Left forelimb (tissue), 1 donor: ENCODE results near the gene PHKG2.
A peak's percentile ranks its signal among the peaks of the same experiment; 100 is the strongest.

Source experiments
- DNase-seq: peaks from one replicate; pipeline ENCODE4 v3.0.0-alpha.2; 2018; ENCODE audit warnings: low spot score

Gene PHKG2

DNA sequence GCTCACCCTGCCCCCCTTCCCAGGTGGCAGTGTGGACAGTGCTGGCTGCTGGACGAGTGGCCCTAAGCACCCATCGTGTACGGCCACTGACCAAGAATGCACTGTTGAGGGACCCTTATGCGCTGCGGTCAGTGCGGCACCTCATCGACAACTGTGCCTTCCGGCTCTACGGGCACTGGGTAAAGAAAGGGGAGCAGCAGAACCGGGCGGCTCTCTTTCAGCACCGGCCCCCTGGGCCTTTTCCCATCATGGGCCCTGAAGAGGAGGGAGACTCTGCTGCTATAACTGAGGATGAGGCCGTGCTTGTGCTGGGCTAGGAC lies 8.5 kb downstream of the PHKG2 start:
- no peak for DNase-seq

DNA sequence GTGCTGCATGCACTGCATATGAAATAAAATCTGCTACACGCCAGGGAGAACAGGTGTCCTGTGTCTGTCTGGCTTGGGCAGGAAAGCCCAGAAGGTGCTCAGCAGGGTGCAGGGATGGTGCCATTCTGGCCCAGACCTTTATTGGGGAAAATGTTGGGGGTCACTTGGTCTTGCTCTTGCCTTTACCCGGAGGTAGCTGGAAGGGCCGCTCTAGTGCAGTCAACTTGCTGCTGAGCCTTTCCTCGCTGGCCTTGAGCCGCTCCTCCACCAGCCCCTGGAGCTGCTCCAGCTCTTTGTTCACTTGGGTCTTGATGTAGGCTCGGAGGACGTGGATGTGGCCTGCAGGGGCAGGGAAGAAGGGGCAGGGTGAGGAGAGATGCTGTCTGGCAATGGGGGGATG lies 9.1 kb downstream of the PHKG2 start:
- no peak for DNase-seq

DNA sequence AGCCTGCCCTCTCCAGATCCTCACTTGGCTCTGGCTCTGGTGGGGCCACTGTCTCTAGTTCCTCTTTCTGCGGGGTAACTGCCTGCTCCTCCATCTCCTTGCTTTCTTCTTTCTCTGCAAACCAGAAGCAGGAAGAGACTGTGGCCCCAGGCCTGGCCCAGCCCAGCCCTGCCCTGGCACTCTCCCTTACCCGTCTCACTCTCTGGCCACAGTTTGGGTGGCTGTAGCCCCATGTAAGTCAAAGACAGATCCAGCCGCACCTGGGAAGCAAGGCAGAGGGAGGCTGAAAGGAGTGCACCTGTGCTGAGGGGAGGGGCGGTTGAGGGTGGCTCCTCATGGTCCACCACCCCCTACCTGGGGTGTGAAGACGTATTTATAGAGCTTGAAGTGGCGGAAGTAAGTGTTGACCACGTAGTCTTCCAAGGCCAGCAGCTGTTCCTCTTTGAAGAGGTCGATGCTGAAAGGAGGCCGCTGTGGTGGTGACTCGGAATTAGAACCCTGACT lies 10.8 kb downstream of the PHKG2 start:
- no peak for DNase-seq

- DNase-seq, result no peak
Observed at GRCh38 chr16:30760001-30760559, 11.9 kb downstream of the PHKG2 start.

- DNase-seq, result no peak
Observed at GRCh38 chr16:30760577-30761426, 12.6 kb downstream of the PHKG2 start.

DNA sequence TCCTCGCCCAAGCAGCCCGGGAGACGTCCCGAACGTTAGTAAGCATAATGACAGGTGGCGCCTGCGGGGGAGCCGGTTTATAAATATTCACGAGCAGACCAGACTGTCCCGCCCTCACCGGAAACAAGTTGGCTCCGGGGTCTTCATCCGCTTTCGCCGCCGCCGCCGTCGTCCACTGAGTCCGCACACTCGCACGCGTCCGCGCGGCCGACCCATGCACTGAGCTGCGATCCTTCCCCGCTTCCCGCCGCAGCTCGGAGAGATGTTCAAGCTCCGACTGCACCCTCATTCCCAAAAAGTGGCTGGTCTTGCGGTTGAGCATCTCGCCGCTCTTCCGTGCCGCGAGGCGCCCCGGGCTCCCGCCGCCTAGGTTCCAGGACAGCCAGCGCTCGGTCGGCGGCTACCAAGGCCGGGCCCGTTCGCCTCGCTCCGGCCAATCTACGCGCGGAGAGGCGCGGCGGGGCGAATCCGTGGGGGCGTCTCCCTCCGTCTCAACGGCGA lies 13.3 kb downstream of the PHKG2 start:
- no peak for DNase-seq

GRCh38 chr16:30761928-30762902 lies 14.0 kb downstream of the PHKG2 start, which contains the start of the genes CFAP119 and RNF40:
Gene CFAP119, minus strand, starts transcription at chr16:30762062. Its CDS starts 314 bp downstream, at chr16:30761748.
Gene RNF40, plus strand, starts transcription at chr16:30762322. Its CDS starts 224 bp downstream, at chr16:30762546.
- peak; percentile 99 for DNase-seq

GRCh38 chr16:30762991-30763725 lies 14.9 kb downstream of the PHKG2 start:
- DNase-seq, result no peak

DNA sequence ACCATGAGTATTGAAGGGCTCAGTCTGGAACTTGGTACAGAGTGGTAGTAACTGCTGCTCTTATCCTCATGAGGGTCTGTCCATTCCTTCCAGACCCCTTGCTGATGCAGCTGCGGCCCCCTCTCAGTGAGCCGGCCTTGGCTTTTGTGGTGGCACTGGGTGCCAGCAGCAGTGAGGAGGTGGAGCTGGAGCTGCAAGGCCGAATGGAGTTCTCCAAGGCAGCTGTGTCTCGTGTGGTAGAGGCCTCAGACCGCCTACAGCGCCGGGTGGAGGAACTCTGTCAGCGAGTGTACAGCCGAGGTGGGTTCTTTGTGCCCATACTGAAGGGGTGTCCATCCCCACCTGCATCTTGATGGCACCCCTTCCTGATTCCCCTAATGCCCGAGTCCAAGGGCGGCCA lies 15.9 kb downstream of the PHKG2 start:
- no peak for DNase-seq

- no peak for DNase-seq
Observed at GRCh38 chr16:30764816-30765465, 16.7 kb downstream of the PHKG2 start.

- DNase-seq, result no peak
Observed at GRCh38 chr16:30766206-30766932, 18.1 kb downstream of the PHKG2 start.

- DNase-seq, result no peak
Observed at GRCh38 chr16:30766933-30767284, 18.7 kb downstream of the PHKG2 start.

- no peak for DNase-seq
Observed at GRCh38 chr16:30767767-30768465, 19.7 kb downstream of the PHKG2 start.

DNA sequence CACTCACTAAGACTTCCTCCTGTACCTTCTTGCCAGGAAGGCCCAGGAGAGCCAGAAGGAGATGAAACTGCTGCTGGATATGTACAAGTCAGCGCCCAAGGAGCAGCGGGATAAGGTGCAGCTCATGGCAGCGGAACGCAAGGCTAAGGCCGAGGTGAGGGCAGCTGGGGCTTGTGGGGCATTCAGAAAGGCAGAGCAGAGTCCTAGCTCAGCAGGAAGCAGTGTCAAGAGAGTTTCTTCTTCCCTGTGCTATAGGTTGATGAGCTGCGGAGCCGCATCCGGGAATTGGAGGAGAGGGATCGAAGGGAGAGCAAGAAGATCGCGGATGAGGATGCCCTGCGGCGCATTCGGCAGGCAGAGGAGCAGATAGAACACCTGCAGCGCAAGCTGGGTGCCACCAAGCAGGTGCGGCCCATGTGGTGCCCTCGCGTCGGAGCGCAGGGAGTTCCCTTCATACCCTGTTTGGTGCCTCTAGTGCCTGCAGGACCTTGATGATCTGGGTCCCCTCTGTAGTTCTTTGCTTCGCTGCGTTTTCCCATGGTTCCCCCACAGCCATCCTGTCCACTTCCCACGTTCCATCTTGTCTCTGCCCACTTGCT lies 20.5 kb downstream of the PHKG2 start:
- DNase-seq, result no peak

GRCh38 chr16:30769379-30770089 lies 21.3 kb downstream of the PHKG2 start:
- DNase-seq, result no peak

- no peak for DNase-seq
Observed at GRCh38 chr16:30771726-30772125, 23.5 kb downstream of the PHKG2 start.

DNA sequence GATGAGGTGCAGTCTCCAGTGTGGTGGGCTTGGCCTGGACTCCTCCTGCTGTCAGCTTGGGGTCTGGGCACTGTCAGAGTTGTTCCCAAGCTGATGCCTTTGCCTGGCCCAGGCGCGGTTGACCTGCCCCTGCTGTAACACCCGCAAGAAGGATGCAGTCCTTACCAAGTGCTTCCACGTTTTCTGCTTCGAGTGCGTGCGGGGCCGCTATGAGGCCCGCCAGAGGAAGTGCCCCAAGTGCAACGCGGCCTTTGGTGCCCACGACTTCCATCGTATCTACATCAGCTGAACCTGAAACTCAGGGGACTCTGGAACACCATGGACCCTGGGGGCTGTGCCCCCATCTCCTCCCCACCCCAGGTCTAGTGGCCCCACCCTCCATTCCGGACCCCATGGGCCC lies 25.6 kb downstream of the PHKG2 start:
- DNase-seq, result no peak

GRCh38 chr16:30774367-30775130 lies 26.3 kb downstream of the PHKG2 start:
- DNase-seq, result no peak
